DOHH2 (cell line): ENCODE data around the gene CMTR1.
A peak's percentile ranks its signal among the peaks of the same experiment; 100 is the strongest.
"Not testable (repeated sequence)": the region's sequence is repeated elsewhere in the genome, so short reads cannot be mapped to it uniquely, and the experiment has no call there.

Experiments
- H3F3A ChIP-seq: fragments of 200-600 bp; sonication (generic), shearing (Covaris generic); 2 replicates; pipeline ENCODE4 v1.6.0; 2016; ENCODE audit warnings: antibody characterized with exemption, mild to moderate bottlenecking; ENCODE audit not compliant: control insufficient read depth, insufficient read depth
- H3K27ac ChIP-seq: fragments of 200-600 bp; sonication (generic); 2 replicates; pipeline ENCODE4 v1.5.1; 2014; ENCODE audit warnings: low read depth, mild to moderate bottlenecking, low read length, moderate library complexity
- H3K27me3 ChIP-seq: fragments of 200-600 bp; sonication (generic); 2 replicates; pipeline ENCODE4 v1.6.1; 2014; ENCODE audit warnings: mild to moderate bottlenecking, low read length, mixed read lengths; ENCODE audit not compliant: control insufficient read depth
- H3K36me3 ChIP-seq: fragments of 200-600 bp; sonication (generic); 2 replicates; pipeline ENCODE4 v1.6.1; 2014; ENCODE audit warnings: mild to moderate bottlenecking, low read length, moderate library complexity, mixed read lengths; ENCODE audit not compliant: control insufficient read depth
- H3K4me1 ChIP-seq: fragments of 200-600 bp; sonication (generic); 2 replicates; pipeline ENCODE4 v1.6.1; 2014; ENCODE audit warnings: mild to moderate bottlenecking, low read length, mixed read lengths; ENCODE audit not compliant: control insufficient read depth
- H3K4me2 ChIP-seq: fragments of 200-600 bp; sonication (generic); 2 replicates; pipeline ENCODE4 v1.6.0; 2014; ENCODE audit warnings: mild to moderate bottlenecking, low read length, moderate library complexity
- H3K4me3 ChIP-seq: fragments of 200-600 bp; sonication (generic); 2 replicates; pipeline ENCODE4 v1.5.1; 2014; ENCODE audit warnings: mild to moderate bottlenecking, low read length, mixed read lengths
- H3K79me2 ChIP-seq: fragments of 200-600 bp; sonication (generic); 2 replicates; pipeline ENCODE4 v1.6.1; 2014; ENCODE audit warnings: mild to moderate bottlenecking, low read length, mixed read lengths; ENCODE audit not compliant: control insufficient read depth
- H3K9me2 ChIP-seq: fragments of 200-600 bp; sonication (generic); replicated peaks from 2 replicates; pipeline ENCODE4 v1.6.1; 2014; ENCODE audit warnings: mild to moderate bottlenecking, low read length, mixed read lengths; ENCODE audit not compliant: control insufficient read depth
- H3K9me3 ChIP-seq: fragments of 200-600 bp; sonication (generic); 2 replicates; pipeline ENCODE4 v1.6.1; 2014; ENCODE audit warnings: antibody characterized with exemption, low read length, mixed read lengths; ENCODE audit not compliant: control insufficient read depth, insufficient read depth
- H4K20me1 ChIP-seq: fragments of 200-600 bp; sonication (generic); 2 replicates; pipeline ENCODE4 v1.6.0; 2014; ENCODE audit warnings: low read depth, mild to moderate bottlenecking, antibody characterized with exemption, low read length, moderate library complexity; ENCODE audit not compliant: control insufficient read depth, insufficient read depth
- EZH2phosphoT487 ChIP-seq: fragments of 200-600 bp; sonication (generic); IDR thresholded peaks from 2 replicates; pipeline ENCODE4 v1.6.1; 2017; ENCODE audit warnings: borderline replicate concordance, mild to moderate bottlenecking, antibody characterized with exemption, low read length, moderate library complexity, mixed read lengths
- TF ChIP-seq, protein P1 (sequence below): fragments of 200-600 bp; sonication (generic); IDR thresholded peaks from one replicate; pipeline ENCODE4 v1.5.1; 2014; ENCODE audit warnings: antibody characterized with exemption, mild to moderate bottlenecking, low read depth, low read length; ENCODE audit not compliant: poor library complexity, severe bottlenecking

CMTR1 gene

DNA sequence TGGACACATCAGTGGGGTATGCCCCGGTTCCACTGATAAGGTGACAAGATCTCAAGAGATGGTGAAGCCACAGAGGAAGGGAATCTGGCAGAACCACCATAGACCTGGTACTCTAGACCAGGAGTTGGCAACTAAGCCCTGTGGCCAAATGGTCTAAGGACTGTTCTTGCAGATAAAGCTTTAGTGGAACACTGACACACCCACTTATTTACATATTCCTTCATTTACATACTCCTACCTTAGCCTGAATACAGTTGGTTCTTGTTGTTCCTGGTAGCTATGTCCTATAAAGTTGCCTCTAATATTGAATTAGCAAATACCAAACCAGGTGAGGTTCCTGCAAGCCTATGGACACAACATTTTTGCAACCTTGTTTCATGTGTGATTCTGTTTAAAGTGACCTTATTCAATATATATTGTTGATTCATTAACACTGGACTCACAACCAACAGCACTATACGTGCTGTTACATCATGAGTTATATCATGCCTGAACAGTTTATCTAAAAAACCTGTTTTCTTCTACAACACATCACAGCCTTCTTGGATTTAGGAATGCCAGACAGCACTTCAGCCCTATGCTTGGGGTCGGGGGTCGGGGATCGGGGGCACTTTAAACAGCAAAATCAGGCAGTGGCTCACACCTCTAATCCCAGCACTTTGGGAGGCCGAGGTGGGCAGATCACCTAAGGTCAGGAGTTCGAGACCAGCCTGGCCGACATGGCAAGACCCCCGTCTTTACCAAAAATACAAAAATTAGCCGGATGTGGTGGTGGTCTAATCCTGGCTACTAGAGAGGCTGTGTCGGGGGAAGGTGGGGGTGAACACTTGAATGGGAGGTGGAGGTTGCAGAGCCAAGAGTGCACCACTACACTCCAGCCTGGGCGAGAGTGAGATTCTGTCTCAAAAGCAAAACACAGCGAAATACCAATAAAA lies 64.2 kb downstream of the CMTR1 start:
- H3K36me3 ChIP-seq = no peaks in the 10 kb centered on the region
- H3K9me2 ChIP-seq = no peaks in the 10 kb centered on the region
- H3K4me2 ChIP-seq = no peak overlapping the region; the same call in 1 of the 2 replicates
- peaks cover 4% of the 10 kb centered on the region; the same call in 1 of the 2 replicates for H3F3A ChIP-seq
- H3K4me3 ChIP-seq = no peak overlapping the region
- H3K9me3 ChIP-seq = peaks cover 6% of the 10 kb centered on the region; the same call in 1 of the 2 replicates
- H3K4me1 ChIP-seq = peaks cover 36% of the 10 kb centered on the region
- H4K20me1 ChIP-seq = peaks cover 4% of the 10 kb centered on the region; the same call in 1 of the 2 replicates
- no peak overlapping the region for H3K27ac ChIP-seq
- no peaks in the 10 kb centered on the region for H3K27me3 ChIP-seq
- peaks cover 45% of the 10 kb centered on the region for H3K79me2 ChIP-seq
- TF ChIP-seq, protein P1, sequence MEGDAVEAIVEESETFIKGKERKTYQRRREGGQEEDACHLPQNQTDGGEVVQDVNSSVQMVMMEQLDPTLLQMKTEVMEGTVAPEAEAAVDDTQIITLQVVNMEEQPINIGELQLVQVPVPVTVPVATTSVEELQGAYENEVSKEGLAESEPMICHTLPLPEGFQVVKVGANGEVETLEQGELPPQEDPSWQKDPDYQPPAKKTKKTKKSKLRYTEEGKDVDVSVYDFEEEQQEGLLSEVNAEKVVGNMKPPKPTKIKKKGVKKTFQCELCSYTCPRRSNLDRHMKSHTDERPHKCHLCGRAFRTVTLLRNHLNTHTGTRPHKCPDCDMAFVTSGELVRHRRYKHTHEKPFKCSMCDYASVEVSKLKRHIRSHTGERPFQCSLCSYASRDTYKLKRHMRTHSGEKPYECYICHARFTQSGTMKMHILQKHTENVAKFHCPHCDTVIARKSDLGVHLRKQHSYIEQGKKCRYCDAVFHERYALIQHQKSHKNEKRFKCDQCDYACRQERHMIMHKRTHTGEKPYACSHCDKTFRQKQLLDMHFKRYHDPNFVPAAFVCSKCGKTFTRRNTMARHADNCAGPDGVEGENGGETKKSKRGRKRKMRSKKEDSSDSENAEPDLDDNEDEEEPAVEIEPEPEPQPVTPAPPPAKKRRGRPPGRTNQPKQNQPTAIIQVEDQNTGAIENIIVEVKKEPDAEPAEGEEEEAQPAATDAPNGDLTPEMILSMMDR = no peak
- no peak for TF ChIP-seq EZH2phosphoT487

- Histone ChIP-seq H4K20me1 (no peaks in the 10 kb centered on the region), H3K27ac (peak within 1 kb of the TSS; percentile 39), H3K4me3 (peak within 1 kb of the TSS; percentile 85), H3K4me1 (peaks cover 61% of the 10 kb centered on the region), H3K9me3 (peaks cover 6% of the 10 kb centered on the region; the same call in 1 of the 2 replicates), H3K4me2 (peak within 1 kb of the TSS; percentile 76), H3F3A (peaks cover 4% of the 10 kb centered on the region; the same call in 1 of the 2 replicates), H3K79me2 (peaks cover 38% of the 10 kb centered on the region), H3K36me3 (no peaks in the 10 kb centered on the region), H3K9me2 (no peaks in the 10 kb centered on the region), H3K27me3 (no peaks in the 10 kb centered on the region)
- TF ChIP-seq, protein P1 = no peak
- TF ChIP-seq EZH2phosphoT487 = no peak
Observed at GRCh38 chr6:37499433-37500293, 66.6 kb downstream of the CMTR1 start, which contains the start of gene CCDC167. TSS of gene CCDC167 (minus strand) at chr6:37499893. CDS start at chr6:37499863, 30 bp downstream.

GRCh38 chr6:37500294-37500608 lies 67.2 kb downstream of the CMTR1 start:
- Histone ChIP-seq H3K4me2 (peak overlapping the region; percentile 76), H3K9me2 (no peaks in the 10 kb centered on the region), H3F3A (peaks cover 4% of the 10 kb centered on the region; the same call in 1 of the 2 replicates), H4K20me1 (no peaks in the 10 kb centered on the region), H3K9me3 (peaks cover 6% of the 10 kb centered on the region; the same call in 1 of the 2 replicates), H3K4me1 (peaks cover 64% of the 10 kb centered on the region), H3K36me3 (no peaks in the 10 kb centered on the region), H3K27ac (peak overlapping the region; percentile 26; the same call in 1 of the 2 replicates), H3K4me3 (peak overlapping the region; percentile 85), H3K79me2 (peaks cover 33% of the 10 kb centered on the region), H3K27me3 (no peaks in the 10 kb centered on the region)
- TF ChIP-seq, protein P1 = no peak
- no peak for TF ChIP-seq EZH2phosphoT487

- peaks cover 64% of the 10 kb centered on the region for H3K4me1 ChIP-seq
- not testable (repeated sequence) for H3K4me2 ChIP-seq, H3K9me3 ChIP-seq, H3K4me3 ChIP-seq, H3K36me3 ChIP-seq, H3K27ac ChIP-seq, H3K9me2 ChIP-seq, H3F3A ChIP-seq, H3K27me3 ChIP-seq, H4K20me1 ChIP-seq
- peaks cover 28% of the 10 kb centered on the region for H3K79me2 ChIP-seq
Observed at GRCh38 chr6:37500904-37501303, 67.9 kb downstream of the CMTR1 start.
